GM12878 (cell line): ENCODE data around the gene PDE6G. TPM values are rescaled to one million over a fixed set of nuclear protein-coding genes. Genes with fewer than 3 reads are reported as not detected.

Experiments used
- ATAC-seq: fragments of 200-7000 bp; cut with Tn5 transposase; 3 replicates; pipeline ENCODE4 v1.9.1; 2020; ENCODE audit warnings: mild to moderate bottlenecking, moderate library complexity
- BruUV-seq: library from RNA; stranded (reverse); fragments of 400-500 nt; replicated peaks from 2 replicates; lab custom pipeline; 2021; lab: Mats Ljungman, UMichigan
- CTCF ChIA-PET: fragments of 300-600 bp; sonication (Branson Sonifier 250); formaldehyde crosslinking; extraction: SDS; loops from one replicate; lab custom pipeline; 2021; ENCODE audit warnings: inconsistent platforms; lab: Yijun Ruan, JAX
- POLR2A ChIA-PET: fragments of 350-600 bp; formaldehyde crosslinking; extraction: SDS; loops from one replicate; lab custom pipeline; 2021; ENCODE audit warnings: inconsistent platforms; lab: Charles Lee
- RAD21 ChIA-PET: fragments of 300-600 bp; sonication (Branson Sonifier 250); formaldehyde crosslinking; loops from one replicate; lab custom pipeline; 2023; ENCODE audit warnings: antibody characterized with exemption; ENCODE audit not compliant: unreplicated experiment; lab: Charles Lee
- SMC1A ChIA-PET: fragments of 300-600 bp; sonication (Branson Sonifier 250); formaldehyde crosslinking; loops from one replicate; lab custom pipeline; 2023; ENCODE audit not compliant: unreplicated experiment, uncharacterized antibody; lab: Charles Lee
- DNase-seq: peaks from one replicate; pipeline ENCODE4 v3.0.0-alpha.2; 2011; ENCODE audit warnings: low read depth, low spot score
- FAIRE-seq: peaks from 3 replicates; lab custom pipeline; 2011; peaks lifted over from hg19 to GRCh38; lab: Jason Lieb, UNC
- H2AFZ ChIP-seq: 2 replicates; pipeline ENCODE4 v1.6.0; 2011; ENCODE audit warnings: low read depth, low read length, control low read depth; ENCODE audit not compliant: control insufficient read depth
- H3K27ac ChIP-seq: 2 replicates; pipeline ENCODE4 v1.5.1; 2011; ENCODE audit warnings: control low read depth; ENCODE audit not compliant: control insufficient read depth, insufficient read depth
- H3K27me3 ChIP-seq, 2 experiments: replicated peaks in 1 of 2; 2 replicates each; pipeline versions ENCODE4 v1.6.0 to v1.6.1; 2011; ENCODE audit warnings: low read length in 1 of 2; ENCODE audit not compliant: control insufficient read depth in 2 of 2, insufficient read depth in 2 of 2
- H3K36me3 ChIP-seq, 2 experiments: 2 replicates each; pipeline ENCODE4 v1.5.1; 2011; ENCODE audit warnings: low read length in 1 of 2; ENCODE audit not compliant: control insufficient read depth in 2 of 2, insufficient read depth in 2 of 2
- H3K4me1 ChIP-seq: 2 replicates; pipeline ENCODE4 v1.6.1; 2011; ENCODE audit warnings: mild to moderate bottlenecking, low read length, moderate library complexity, mixed read lengths; ENCODE audit not compliant: control insufficient read depth, insufficient read depth
- H3K4me2 ChIP-seq: 2 replicates; pipeline ENCODE4 v1.6.0; 2011; ENCODE audit warnings: control low read depth; ENCODE audit not compliant: control insufficient read depth, insufficient read depth
- H3K4me3 ChIP-seq: fragments of 200-600 bp; sonication (generic); 2 replicates; pipeline ENCODE4 v1.5.1; 2016
- H3K79me2 ChIP-seq: 2 replicates; pipeline ENCODE4 v1.6.0; 2011; ENCODE audit warnings: low read length; ENCODE audit not compliant: control insufficient read depth, insufficient read depth
- H3K9ac ChIP-seq: 2 replicates; pipeline ENCODE4 v1.8.0; 2011; ENCODE audit warnings: low read length, control low read depth, mixed read lengths; ENCODE audit not compliant: control insufficient read depth, insufficient read depth
- H3K9me3 ChIP-seq: replicated peaks from 3 replicates; pipeline ENCODE4 v1.5.1; 2011; ENCODE audit warnings: mild to moderate bottlenecking, low read length; ENCODE audit not compliant: control insufficient read depth, insufficient read depth
- H4K20me1 ChIP-seq: 2 replicates; pipeline ENCODE4 v1.6.0; 2011; ENCODE audit not compliant: control insufficient read depth, insufficient read depth
- BHLHE40 ChIP-seq, 2 experiments: fragments of 450-650 bp in 1 of 2; IDR thresholded peaks; 2 replicates each; pipeline ENCODE4 v1.6.1; 2011 to 2017; ENCODE audit warnings: low read depth in 2 of 2, borderline replicate concordance in 1 of 2, improper control_type of control experiment in 1 of 2, low read length in 1 of 2, mild to moderate bottlenecking in 1 of 2
- BRCA1 ChIP-seq: IDR thresholded peaks from 2 replicates; pipeline ENCODE4 v1.6.1; 2011; ENCODE audit warnings: low read depth, low read length, improper control_type of control experiment
- HDAC2 ChIP-seq: fragments of 200-600 bp; sonication (generic); IDR thresholded peaks from 2 replicates; pipeline ENCODE4 v1.6.1; 2017
- IKZF2 ChIP-seq, 2 experiments: fragments of 450-650 bp; IDR thresholded peaks; 2 replicates each; pipeline ENCODE4 v1.6.1; 2017; ENCODE audit warnings: mild to moderate bottlenecking in 2 of 2, moderate library complexity in 2 of 2
- IRF4 ChIP-seq: IDR thresholded peaks from 2 replicates; pipeline ENCODE4 v1.6.1; 2011; ENCODE audit warnings: low read depth, low read length
- MYC ChIP-seq: IDR thresholded peaks from 2 replicates; pipeline ENCODE4 v1.6.1; 2011; ENCODE audit warnings: mild to moderate bottlenecking, low read length, moderate library complexity, inconsistent platforms; ENCODE audit not compliant: insufficient read depth, insufficient replicate concordance, insufficient read length, severe bottlenecking
- NR2C2 ChIP-seq: IDR thresholded peaks from 2 replicates; pipeline ENCODE4 v1.6.1; 2011; ENCODE audit warnings: borderline replicate concordance, low read depth; ENCODE audit not compliant: control insufficient read depth, insufficient read length
- POLR2A ChIP-seq: IDR thresholded peaks from 2 replicates; pipeline ENCODE4 v1.6.1; 2011; ENCODE audit warnings: low read depth, mild to moderate bottlenecking, low read length
- POLR2AphosphoS5 ChIP-seq: IDR thresholded peaks from 2 replicates; pipeline ENCODE4 v1.6.1; 2011; ENCODE audit warnings: mild to moderate bottlenecking, low read length, inconsistent platforms
- SREBF2 ChIP-seq: IDR thresholded peaks from 2 replicates; pipeline ENCODE4 v1.6.1; 2012; ENCODE audit warnings: mild to moderate bottlenecking, low read length
- SRF ChIP-seq, 2 experiments: IDR thresholded peaks; 2 replicates each; pipeline ENCODE4 v1.6.1; 2011; ENCODE audit warnings: low read depth in 2 of 2, low read length in 2 of 2, mild to moderate bottlenecking in 1 of 2, moderate library complexity in 1 of 2
- WGBS: methylation state at CpG from one replicate; pipeline ENCODE4 v1.1.6; 2016; ENCODE audit warnings: low lambda C conversion rate; ENCODE audit not compliant: insufficient replicate concordance, insufficient coverage; ENCODE audit errors: missing lambda C conversion rate; 5-methylcytosine and 5-hydroxymethylcytosine counted together
- in situ Hi-C: fragments of 300-500 bp; cut with MboI; formaldehyde crosslinking; loops from 9 replicates; pipeline ENCODE4 v1.14.3; 2018; ENCODE audit warnings: mixed read lengths
- intact Hi-C: fragments of 100-400 bp; cut with micrococcal nuclease; formaldehyde crosslinking; loops from one replicate; pipeline ENCODE4 v1.14.2; 2022; ENCODE audit not compliant: unreplicated experiment
- polyA plus RNA-seq, 11 experiments: library from polyadenylated mRNA; depleted of rRNA in 4 of 11; unstranded in 6 of 11; stranded (reverse) in 5 of 11; fragments of >200 nt; fragmentation: Nextera tagmentation in 4 of 11; fragmentation: Illumina TruSeq in 1 of 11; extraction: Ambion mirVana in 4 of 11; extraction: Trizol in 1 of 11; gene quantifications; 1 replicate in 1 of 11; 2 replicates in 10 of 11; pipeline versions ENCODE4 v1.2.1 to v1.2.3, GENCODE V29; 2011 to 2016; ENCODE audit warnings: inconsistent platforms in 2 of 11, missing spikeins in 2 of 11, low read depth in 1 of 11
- total RNA-seq, 4 experiments: library from RNA; depleted of rRNA in 3 of 4; stranded (reverse); fragments of >200 nt in 3 of 4; fragmentation: Illumina TruSeq in 1 of 4; extraction: Trizol in 1 of 4; gene quantifications; 2 replicates each; pipeline versions ENCODE4 v1.2.1 to v1.2.3, GENCODE V29; 2013 to 2021
- TF ChIP-seq, protein P1 (sequence below): fragments of 450-650 bp; IDR thresholded peaks from 2 replicates; pipeline ENCODE4 v1.6.1; 2017; ENCODE audit warnings: mild to moderate bottlenecking
- TF ChIP-seq, protein P2 (sequence below): IDR thresholded peaks from 2 replicates; pipeline ENCODE4 v1.6.1; 2012; ENCODE audit warnings: low read length, inconsistent platforms

The PDE6G gene
- total and polyA plus RNA-seq, 10 of the 15 experiments (the other 5 are each of a cell fraction or from before 2014, with no cell fraction given), result 0.55 to 12.1 (median 4.3) TPM

DNA sequence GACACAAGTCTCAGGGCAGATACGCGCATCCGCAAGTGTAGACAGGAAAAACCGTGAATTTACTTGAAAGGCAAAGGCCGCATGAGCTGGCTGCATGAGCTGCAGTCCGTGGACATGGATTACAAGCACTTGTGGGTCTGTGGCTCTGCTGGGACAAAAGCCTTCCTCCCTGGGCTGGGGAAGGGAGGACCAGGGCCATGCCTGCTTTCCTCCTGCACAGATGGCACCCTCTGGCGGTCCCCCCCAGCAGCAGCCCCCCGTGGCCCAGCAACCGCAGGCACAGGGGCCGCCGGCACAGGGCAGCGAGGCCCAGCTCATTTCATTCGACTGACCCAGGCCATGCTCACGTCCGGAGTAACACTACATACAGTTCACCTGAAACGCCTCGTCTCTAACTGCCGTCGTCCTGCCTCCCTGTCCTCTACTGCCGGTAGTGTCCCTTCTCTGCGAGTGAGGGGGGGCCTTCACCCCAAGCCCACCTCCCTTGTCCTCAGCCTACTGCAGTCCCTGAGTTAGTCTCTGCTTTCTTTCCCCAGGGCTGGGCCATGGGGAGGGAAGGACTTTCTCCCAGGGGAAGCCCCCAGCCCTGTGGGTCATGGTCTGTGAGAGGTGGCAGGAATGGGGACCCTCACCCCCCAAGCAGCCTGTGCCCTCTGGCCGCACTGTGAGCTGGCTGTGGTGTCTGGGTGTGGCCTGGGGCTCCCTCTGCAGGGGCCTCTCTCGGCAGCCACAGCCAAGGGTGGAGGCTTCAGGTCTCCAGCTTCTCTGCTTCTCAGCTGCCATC is 45.1 kb upstream of the PDE6G start (continued):
- TF ChIP-seq SRF (IDR thresholded peaks at IDR 0.05; ENCODE audit: low read depth in 2 of 2, low read length in 2 of 2), result no peak

DNA sequence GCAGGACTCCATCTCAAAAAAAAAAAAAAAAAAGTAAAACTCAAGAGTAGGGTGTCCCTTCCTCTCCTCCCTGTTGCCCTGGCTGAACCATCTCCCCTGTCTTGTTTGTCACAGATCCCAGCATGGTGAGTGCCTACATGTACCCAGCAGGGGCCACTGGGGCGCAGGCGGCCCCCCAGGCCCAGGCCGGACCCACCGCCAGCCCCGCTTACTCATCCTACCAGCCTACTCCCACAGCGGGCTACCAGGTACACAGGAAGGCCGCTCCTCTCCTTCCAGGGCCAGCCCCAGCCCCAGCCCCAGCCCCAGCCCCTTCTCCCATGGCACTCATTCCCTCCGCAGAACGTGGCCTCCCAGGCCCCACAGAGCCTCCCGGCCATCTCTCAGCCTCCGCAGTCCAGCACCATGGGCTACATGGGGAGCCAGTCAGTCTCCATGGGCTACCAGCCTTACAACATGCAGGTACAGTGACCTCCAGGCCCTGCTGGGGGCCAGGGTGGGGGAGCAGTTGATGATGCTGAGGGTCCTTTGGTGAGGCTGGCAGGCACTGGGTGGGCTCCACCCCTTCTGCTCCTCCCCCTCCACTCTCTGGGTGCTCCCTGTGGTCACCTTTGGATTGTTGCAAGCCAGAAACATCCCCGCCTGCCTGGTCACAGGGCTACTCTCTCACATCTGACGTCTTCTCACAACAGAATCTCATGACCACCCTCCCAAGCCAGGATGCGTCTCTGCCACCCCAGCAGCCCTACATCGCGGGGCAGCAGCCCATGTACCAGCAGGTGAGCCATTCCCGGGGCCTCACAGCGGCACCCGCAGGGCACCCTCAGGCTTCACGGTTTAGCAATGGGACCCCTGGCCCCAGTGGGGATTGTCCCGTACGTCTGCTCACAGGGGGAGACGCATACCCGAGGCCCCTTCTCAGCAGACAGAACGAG is 44.3 kb upstream of the PDE6G start:
- peak overlapping the region; percentile 91 for H3K4me2 ChIP-seq
- in situ Hi-C loops (no loop called here), intact Hi-C loops (no loop called here)
- SMC1A ChIA-PET, result no interaction called here
- TF ChIP-seq IKZF2 (IDR thresholded peaks at IDR 0.05) (no peak), POLR2A (peak; percentile 41; the same call in 1 of the 2 replicates), NR2C2 (no peak), POLR2AphosphoS5 (0 out of 2 replicates have a peak, but pooled peaks have one; percentile 1), BRCA1 (no peak), BHLHE40 (IDR thresholded peaks at IDR 0.05; ENCODE audit: borderline replicate concordance in 1 of 2, low read depth in 2 of 2, low read length in 1 of 2) (no peak), HDAC2 (no peak), IRF4 (no peak), SREBF2 (no peak), MYC (no peak)
- TF ChIP-seq, protein P1, sequence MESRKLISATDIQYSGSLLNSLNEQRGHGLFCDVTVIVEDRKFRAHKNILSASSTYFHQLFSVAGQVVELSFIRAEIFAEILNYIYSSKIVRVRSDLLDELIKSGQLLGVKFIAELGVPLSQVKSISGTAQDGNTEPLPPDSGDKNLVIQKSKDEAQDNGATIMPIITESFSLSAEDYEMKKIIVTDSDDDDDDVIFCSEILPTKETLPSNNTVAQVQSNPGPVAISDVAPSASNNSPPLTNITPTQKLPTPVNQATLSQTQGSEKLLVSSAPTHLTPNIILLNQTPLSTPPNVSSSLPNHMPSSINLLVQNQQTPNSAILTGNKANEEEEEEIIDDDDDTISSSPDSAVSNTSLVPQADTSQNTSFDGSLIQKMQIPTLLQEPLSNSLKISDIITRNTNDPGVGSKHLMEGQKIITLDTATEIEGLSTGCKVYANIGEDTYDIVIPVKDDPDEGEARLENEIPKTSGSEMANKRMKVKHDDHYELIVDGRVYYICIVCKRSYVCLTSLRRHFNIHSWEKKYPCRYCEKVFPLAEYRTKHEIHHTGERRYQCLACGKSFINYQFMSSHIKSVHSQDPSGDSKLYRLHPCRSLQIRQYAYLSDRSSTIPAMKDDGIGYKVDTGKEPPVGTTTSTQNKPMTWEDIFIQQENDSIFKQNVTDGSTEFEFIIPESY, result no peak
- TF ChIP-seq, protein P2, sequence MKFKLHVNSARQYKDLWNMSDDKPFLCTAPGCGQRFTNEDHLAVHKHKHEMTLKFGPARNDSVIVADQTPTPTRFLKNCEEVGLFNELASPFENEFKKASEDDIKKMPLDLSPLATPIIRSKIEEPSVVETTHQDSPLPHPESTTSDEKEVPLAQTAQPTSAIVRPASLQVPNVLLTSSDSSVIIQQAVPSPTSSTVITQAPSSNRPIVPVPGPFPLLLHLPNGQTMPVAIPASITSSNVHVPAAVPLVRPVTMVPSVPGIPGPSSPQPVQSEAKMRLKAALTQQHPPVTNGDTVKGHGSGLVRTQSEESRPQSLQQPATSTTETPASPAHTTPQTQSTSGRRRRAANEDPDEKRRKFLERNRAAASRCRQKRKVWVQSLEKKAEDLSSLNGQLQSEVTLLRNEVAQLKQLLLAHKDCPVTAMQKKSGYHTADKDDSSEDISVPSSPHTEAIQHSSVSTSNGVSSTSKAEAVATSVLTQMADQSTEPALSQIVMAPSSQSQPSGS, result no peak
- BruUV-seq, result no TSS peak
- peaks cover 8% of the 10 kb centered on the region for H3K4me1 ChIP-seq
- no peaks in the 10 kb centered on the region for H3K27me3 ChIP-seq
- FAIRE-seq (no peak), ATAC-seq (no peak), DNase-seq (no peak)
- CTCF ChIA-PET, result interaction anchor here (1.2 to 1.4 kb wide), 2 partner anchors 11 to 35 kb away, joined by 3 read pairs; no protein-coding TSS in a partner anchor
- no peak overlapping the region for H2AFZ ChIP-seq
- H3K27ac ChIP-seq, result no peak overlapping the region
- no peak overlapping the region for H3K9ac ChIP-seq
- POLR2A ChIA-PET, result interaction anchor here (0.8 kb wide), 1 partner anchor 230 kb away, joined by 3 read pairs; no protein-coding TSS in a partner anchor
- H3K36me3 ChIP-seq, result peaks cover 20 to 26% of the 10 kb centered on the region in 2 experiments; a peak in 3 of 4 replicates
- RAD21 ChIA-PET, result interaction anchor here (1.4 kb wide), 1 partner anchor 32 kb away, joined by 5 read pairs; no protein-coding TSS in a partner anchor
- H3K79me2 ChIP-seq, result peaks cover 42% of the 10 kb centered on the region
- no peak overlapping the region for H3K4me3 ChIP-seq
- 0 out of 2 replicates have a peak, but pooled peaks cover 3% of the 10 kb centered on the region for H4K20me1 ChIP-seq
- no peaks in the 10 kb centered on the region for H3K9me3 ChIP-seq
- 86% methylated on average over 23 of the region's 25 CpGs for WGBS
